22Rv1 (cell line): ENCODE results near the gene PIANP.
"Not testable (repeated sequence)": the region's sequence is repeated elsewhere in the genome, so short reads cannot be mapped to it uniquely, and the experiment has no call there.

Experiments
- CTCF ChIP-seq: fragments of 450-650 bp; IDR thresholded peaks from 2 replicates; pipeline ENCODE4 v1.5.1; 2017; ENCODE audit warnings: mild to moderate bottlenecking
- ZFX ChIP-seq: fragments of 450-650 bp; IDR thresholded peaks from 2 replicates; pipeline ENCODE4 v1.6.1; 2017; ENCODE audit warnings: antibody characterized with exemption, borderline replicate concordance

GRCh38 chr12:6742080-6742479 is 41.5 kb upstream of the PIANP start:
- TF ChIP-seq CTCF, ZFX: not testable (repeated sequence)
